ENCODE results near the gene ANKS1B.

GRCh38 chr12:99223579-99223978 is 761.2 kb downstream of the ANKS1B start:
- no peak for TF ChIP-seq ZFP3 (CRISPR knock-in tag; IDR thresholded peaks at IDR 0.05)
- no peak for TF ChIP-seq PATZ1 (CRISPR knock-in tag; IDR thresholded peaks at IDR 0.05; ENCODE audit: borderline replicate concordance)
- TF ChIP-seq CREB5 (CRISPR knock-in tag; IDR thresholded peaks at IDR 0.05; ENCODE audit: low read depth), result no peak
- TF ChIP-seq ESRRG (CRISPR knock-in tag; IDR thresholded peaks at IDR 0.05), result no peak
- no peak for TF ChIP-seq TCF4 (CRISPR knock-in tag; IDR thresholded peaks at IDR 0.05; ENCODE audit: borderline replicate concordance)
- TF ChIP-seq CSRNP3 (CRISPR knock-in tag; IDR thresholded peaks at IDR 0.05), result no peak
- TF ChIP-seq OSR1 (CRISPR knock-in tag; IDR thresholded peaks at IDR 0.05), result no peak
- TF ChIP-seq SNAI2 (CRISPR knock-in tag; IDR thresholded peaks at IDR 0.05), result no peak
- TF ChIP-seq ZC3H10 (CRISPR knock-in tag; IDR thresholded peaks at IDR 0.05), result no peak
- no peak for TF ChIP-seq ZFP30 (CRISPR knock-in tag; IDR thresholded peaks at IDR 0.05)
- no peak for TF ChIP-seq ARNTL (CRISPR knock-in tag; IDR thresholded peaks at IDR 0.05; ENCODE audit: borderline replicate concordance, low read depth)
- no peak for TF ChIP-seq TOX (CRISPR knock-in tag; IDR thresholded peaks at IDR 0.05; ENCODE audit: borderline replicate concordance)
